ENCODE measurements around the gene TRIML2. TPM values are rescaled to one million over a fixed set of nuclear protein-coding genes. Genes with fewer than 3 reads are reported as not detected.
A peak's percentile ranks its signal among the peaks of the same experiment; 100 is the strongest.

Gene TRIML2
- total and polyA plus RNA-seq, 8 donors: 0.20 to 0.41 TPM; not detected in 6

- DNase-seq: no peak
- intact Hi-C loops (cut with DNase I): no loop called here
- H3K4me1 ChIP-seq: no peaks in the 10 kb centered on the region
- no peak overlapping the region for H3K4me3 ChIP-seq
- no peaks in the 10 kb centered on the region for H3K27me3 ChIP-seq
- TF ChIP-seq CTCF (IDR thresholded peaks at IDR 0.05): no peak
- no peak for ATAC-seq
- no peaks in the 10 kb centered on the region for H3K36me3 ChIP-seq
- no peak overlapping the region for H3K27ac ChIP-seq
- peaks cover 0 to 21% of the 10 kb centered on the region in 2 donors for H3K9me3 ChIP-seq
These were observed 1.2 kb downstream of the TRIML2 start for GRCh38 chr4:188107931-188108843.

GRCh38 chr4:188106454-188106853 lies 2.9 kb downstream of the TRIML2 start:
- no peaks in the 10 kb centered on the region for H3K36me3 ChIP-seq
- no peaks in the 10 kb centered on the region for H3K4me1 ChIP-seq
- no peak overlapping the region for H3K4me3 ChIP-seq
- H3K27me3 ChIP-seq: no peaks in the 10 kb centered on the region
- intact Hi-C loops (cut with DNase I): no loop called here
- no peak for TF ChIP-seq CTCF (IDR thresholded peaks at IDR 0.05)
- H3K9me3 ChIP-seq: peaks cover 0 to 22% of the 10 kb centered on the region in 2 donors
- DNase-seq: peak in 1 of 4 donors; percentile 80
- no peak for ATAC-seq
- no peak overlapping the region for H3K27ac ChIP-seq

GRCh38 chr4:188092824-188093223 lies 16.6 kb downstream of the TRIML2 start:
- ATAC-seq: no peak
- Histone ChIP-seq H3K4me1 (no peaks in the 10 kb centered on the region), H3K9me3 (peaks cover 0 to 10% of the 10 kb centered on the region in 2 donors), H3K4me3 (no peak overlapping the region), H3K36me3 (no peaks in the 10 kb centered on the region), H3K27me3 (no peaks in the 10 kb centered on the region), H3K27ac (no peak overlapping the region)
- no peak for TF ChIP-seq CTCF (IDR thresholded peaks at IDR 0.05)
- no peak for DNase-seq
- intact Hi-C loops (cut with DNase I): no loop called here

- no peak for TF ChIP-seq CTCF (IDR thresholded peaks at IDR 0.05)
- intact Hi-C loops (cut with DNase I): no loop called here
- Histone ChIP-seq H3K27ac (no peak overlapping the region), H3K4me3 (no peak overlapping the region), H3K9me3 (peaks cover 0 to 7% of the 10 kb centered on the region in 2 donors), H3K27me3 (no peaks in the 10 kb centered on the region), H3K4me1 (no peaks in the 10 kb centered on the region), H3K36me3 (no peaks in the 10 kb centered on the region)
- DNase-seq (no peak), ATAC-seq (no peak)
These were observed 22.5 kb downstream of the TRIML2 start for GRCh38 chr4:188086858-188087257.

- H3K9me3 ChIP-seq: peaks cover 0 to 3% of the 10 kb centered on the region in 2 donors
- intact Hi-C loops (cut with DNase I): no loop called here
- DNase-seq: no peak
- no peak overlapping the region for H3K4me3 ChIP-seq
- ATAC-seq: no peak
- no peaks in the 10 kb centered on the region for H3K4me1 ChIP-seq
- no peak for TF ChIP-seq CTCF (IDR thresholded peaks at IDR 0.05)
- no peaks in the 10 kb centered on the region for H3K27me3 ChIP-seq
- H3K27ac ChIP-seq: no peak overlapping the region
- no peaks in the 10 kb centered on the region for H3K36me3 ChIP-seq
These were observed 26.6 kb downstream of the TRIML2 start for GRCh38 chr4:188082796-188083195.
